Measurements from ENCODE around the gene ETFBKMT.

DNA sequence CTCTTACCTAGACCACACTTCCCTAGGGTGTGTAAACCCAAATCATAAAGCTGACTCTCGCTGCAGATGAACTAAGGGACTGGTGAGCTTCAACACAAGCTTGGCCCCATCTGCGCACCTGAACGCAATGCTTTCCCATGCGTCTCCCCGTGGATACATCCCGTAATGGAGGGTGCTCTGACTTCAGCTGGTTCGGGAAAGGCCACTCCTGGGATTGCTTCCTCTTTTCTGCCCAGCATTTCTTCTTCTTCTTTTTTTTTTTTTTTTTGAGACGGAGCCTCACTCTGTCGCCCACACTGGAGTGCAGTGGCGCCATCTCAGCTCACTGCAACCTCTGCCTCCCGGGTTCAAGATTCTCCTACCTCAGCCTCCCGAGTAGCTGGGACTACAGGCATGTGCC is 27.7 kb upstream of the ETFBKMT start:
- TF ChIP-seq, protein P1, sequence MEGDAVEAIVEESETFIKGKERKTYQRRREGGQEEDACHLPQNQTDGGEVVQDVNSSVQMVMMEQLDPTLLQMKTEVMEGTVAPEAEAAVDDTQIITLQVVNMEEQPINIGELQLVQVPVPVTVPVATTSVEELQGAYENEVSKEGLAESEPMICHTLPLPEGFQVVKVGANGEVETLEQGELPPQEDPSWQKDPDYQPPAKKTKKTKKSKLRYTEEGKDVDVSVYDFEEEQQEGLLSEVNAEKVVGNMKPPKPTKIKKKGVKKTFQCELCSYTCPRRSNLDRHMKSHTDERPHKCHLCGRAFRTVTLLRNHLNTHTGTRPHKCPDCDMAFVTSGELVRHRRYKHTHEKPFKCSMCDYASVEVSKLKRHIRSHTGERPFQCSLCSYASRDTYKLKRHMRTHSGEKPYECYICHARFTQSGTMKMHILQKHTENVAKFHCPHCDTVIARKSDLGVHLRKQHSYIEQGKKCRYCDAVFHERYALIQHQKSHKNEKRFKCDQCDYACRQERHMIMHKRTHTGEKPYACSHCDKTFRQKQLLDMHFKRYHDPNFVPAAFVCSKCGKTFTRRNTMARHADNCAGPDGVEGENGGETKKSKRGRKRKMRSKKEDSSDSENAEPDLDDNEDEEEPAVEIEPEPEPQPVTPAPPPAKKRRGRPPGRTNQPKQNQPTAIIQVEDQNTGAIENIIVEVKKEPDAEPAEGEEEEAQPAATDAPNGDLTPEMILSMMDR (IDR thresholded peaks at IDR 0.05): no peak
- no peak for TF ChIP-seq POLR2A (IDR thresholded peaks at IDR 0.05)

Data from right lobe of liver (tissue), 4 donors.